K562 treated with DMSO at 1 percent for 48 hours (cell line): Measurements from ENCODE around the gene NFATC2. TPM values are rescaled to one million over a fixed set of nuclear protein-coding genes. Genes with fewer than 3 reads are reported as not detected.

Experiments used
- total RNA-seq: library from RNA; unstranded; fragments of 300-600 nt; gene quantifications from 2 replicates; pipeline ENCODE4 v1.2.3, GENCODE V29; 2022; ENCODE audit warnings: low replicate concordance; ENCODE audit errors: extremely low read depth

NFATC2 gene
- total RNA-seq = not detected in 2 replicates

GRCh38 chr20:51542571-51543421 is at the start of gene NFATC2:
NFATC2 (minus strand) TSS chr20:51542719; CDS start chr20:51542499, 220 bp downstream.

Other genes with a start within 250 kb of the NFATC2 start
- gene ATP9A, start 225.7 kb upstream of the NFATC2 start, total RNA-seq = not detected in 2 replicates